8988T (cell line): ENCODE results near the gene TEDC1.
A peak's percentile ranks its signal among the peaks of the same experiment; 100 is the strongest.

Experiments
- DNase-seq: peaks from one replicate; pipeline ENCODE4 v3.0.0; 2011

TEDC1 gene

DNA sequence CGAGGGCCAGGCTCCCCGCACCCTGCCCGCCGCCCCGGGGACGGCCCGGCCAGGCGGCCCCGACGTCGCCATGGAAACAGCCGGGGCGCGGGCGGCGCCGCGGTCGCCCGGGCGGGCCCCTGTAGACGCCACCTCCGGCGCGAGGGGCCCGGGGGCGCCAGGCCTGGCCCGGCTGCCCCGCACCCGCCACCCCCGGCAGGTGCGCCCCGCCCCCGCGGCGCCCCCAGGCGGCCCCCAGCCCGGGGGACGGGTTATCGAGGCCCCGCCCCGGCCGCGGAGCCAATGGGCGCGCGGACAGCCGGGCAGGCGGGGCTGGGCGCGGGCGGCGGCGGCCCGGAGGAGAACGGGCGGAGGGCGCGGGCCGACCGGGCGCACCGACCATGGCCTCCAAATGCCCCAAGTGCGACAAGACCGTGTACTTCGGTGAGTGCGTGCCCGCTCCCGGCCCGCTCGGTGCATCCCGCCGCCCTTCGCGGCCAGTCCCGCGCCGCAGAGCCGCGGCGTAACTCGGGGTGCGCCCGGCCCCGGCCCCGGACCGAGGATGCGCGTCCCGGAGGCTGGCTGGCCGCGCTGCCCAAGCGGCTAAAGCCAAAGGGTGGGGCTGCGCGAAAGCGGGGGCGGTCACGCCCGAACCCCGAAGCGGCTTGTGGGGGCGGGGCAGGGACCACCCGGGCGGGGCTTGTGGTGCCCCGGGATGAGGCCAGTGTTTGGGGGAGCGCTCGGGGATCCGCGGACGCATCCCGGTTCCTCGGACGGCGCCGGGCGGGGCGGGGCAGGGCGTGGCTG lies 16.4 kb upstream of the TEDC1 start, which contains the start of gene CRIP2:
Gene CRIP2, plus strand, starts transcription at position 339 of the 786 bp plus-strand sequence. Its CDS starts 42 bp downstream, at position 381.
- peak; percentile 98 for DNase-seq

- DNase-seq, result no peak
Observed at GRCh38 chr14:105475269-105476096, 15.6 kb upstream of the TEDC1 start.

GRCh38 chr14:105476097-105476830 lies 14.8 kb upstream of the TEDC1 start:
- DNase-seq, result no peak

DNA sequence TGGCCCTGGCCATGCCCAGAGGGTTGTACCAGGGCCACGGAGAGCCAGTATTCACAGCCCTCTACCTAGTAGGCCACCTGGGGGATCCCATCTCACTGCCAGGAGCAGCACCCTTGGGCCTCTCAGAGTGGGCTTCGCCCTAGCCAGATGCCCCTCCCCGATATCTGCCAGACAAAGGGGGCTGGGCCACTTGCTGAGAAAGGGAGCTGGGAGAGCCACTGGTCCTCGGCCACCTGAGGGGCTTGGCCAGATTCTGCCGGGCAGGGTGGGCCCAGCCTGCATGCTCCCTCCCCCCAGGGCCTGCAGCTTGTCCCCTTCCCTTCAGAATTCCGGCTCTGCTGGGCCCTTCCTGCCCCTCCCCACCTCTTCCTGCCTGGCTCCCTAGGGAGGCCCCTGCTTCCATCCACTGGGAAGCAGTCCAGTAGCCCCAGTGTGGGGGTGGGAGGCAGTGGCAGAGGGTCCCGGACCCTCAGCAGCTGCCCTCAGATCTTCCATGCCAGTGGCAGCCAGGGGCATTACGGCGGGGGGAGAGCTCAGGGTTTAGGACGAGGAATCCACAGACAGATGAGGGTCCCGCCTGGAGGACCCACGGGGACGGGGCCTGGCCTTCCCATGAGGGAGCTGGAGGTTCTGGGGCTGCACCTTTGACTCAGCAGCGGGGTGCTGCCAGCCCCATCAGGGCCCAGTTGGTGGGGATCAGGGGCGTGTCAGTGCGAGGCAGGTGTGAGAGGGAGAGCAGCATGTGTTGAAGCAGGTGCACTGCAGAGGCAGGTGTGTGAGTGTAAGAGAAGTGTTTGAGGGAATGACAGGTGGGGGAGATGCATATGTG lies 14.0 kb upstream of the TEDC1 start:
- DNase-seq, result no peak

- no peak for DNase-seq
Observed at GRCh38 chr14:105477660-105478397, 13.2 kb upstream of the TEDC1 start.

GRCh38 chr14:105478398-105479251 lies 12.4 kb upstream of the TEDC1 start:
- no peak for DNase-seq

DNA sequence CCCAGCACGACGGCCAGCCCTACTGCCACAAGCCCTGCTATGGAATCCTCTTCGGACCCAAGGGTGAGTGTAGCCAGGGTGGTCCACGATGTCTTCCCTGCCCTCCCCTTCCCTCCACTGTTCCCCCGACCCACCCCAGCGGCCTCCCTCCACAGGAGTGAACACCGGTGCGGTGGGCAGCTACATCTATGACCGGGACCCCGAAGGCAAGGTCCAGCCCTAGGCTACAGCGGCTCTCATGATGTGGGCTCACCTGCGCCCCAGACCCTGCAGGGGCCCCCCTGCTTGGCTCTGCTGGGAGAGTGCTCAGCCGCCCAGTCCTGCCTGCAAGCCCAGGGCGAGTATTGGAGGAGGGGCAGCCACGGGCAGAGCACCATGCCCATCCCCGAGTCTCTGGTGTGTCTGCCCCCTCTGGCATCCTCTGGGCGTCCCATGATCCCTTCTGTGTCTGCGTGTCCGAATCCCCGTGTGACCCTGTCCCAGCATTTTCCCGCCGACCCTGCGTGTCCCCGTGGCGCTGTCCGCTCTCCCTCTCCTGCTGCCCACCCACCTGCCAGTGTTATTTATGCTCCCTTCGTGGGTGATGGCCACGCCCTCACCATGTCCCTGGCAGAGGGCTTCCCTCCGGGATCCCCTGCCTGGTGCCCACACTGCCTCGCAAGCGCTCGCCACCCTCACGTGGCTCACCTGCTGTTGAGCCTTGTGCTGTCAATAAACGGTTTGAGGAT lies 11.5 kb upstream of the TEDC1 start:
- DNase-seq, result no peak

DNA sequence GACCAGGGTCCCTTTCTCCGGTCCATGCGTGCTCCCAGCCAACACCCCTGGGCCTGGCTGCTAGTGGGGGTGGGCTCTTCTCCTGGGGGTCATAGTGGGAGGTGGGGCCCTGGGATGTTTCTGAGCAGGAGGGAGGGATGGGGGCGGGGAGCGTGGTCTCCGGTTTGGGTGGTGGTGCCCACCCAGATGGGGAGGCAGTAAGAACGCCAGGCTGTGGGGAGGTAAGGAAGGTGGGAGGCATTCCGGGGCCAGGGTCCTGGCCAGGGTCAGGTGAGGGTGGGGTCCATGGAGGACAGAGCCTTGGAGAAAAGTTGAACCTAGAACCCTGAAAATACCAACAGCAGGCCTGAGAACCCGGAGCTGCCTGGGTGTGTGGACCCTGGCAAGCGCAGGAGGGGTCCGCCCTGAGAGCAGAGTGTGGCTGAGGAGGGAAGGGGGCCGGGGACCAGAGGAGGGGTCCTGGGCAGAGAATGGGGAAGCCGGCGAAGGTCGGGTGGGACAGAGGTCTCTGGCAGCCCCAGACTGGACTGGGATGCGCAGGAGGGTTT lies 10.8 kb upstream of the TEDC1 start:
- no peak for DNase-seq

- peak; percentile 98 for DNase-seq
Observed at GRCh38 chr14:105480807-105481801, 9.9 kb upstream of the TEDC1 start.

DNA sequence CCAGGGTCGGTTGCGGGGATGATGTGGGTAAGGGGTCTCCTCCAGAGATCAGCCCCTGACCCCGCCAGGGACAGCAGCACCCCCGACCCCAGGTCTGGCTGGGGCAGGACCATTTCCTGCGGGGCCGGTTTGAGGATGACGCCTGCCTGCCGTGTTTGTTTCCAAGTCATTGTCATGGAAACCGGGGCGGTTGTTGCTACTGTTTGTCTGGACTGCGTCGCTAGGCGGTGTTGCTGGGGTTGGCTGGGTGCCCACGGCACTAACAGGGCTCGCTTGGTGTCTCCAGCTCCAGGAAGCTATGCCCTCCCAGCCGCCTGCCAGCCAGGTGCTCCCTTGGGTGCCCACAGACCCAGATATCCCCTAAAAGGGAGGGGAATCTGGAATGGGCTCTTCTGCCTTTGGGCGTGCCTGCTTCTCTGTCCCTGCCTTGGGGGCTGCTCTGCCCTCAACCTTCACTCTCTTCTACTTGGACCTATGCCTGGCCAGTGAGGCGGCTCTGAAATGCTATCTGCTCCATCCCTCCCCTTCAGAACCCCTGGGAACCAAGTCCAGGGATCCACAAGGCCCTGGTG lies 9.1 kb upstream of the TEDC1 start:
- DNase-seq, result peak; percentile 98

DNA sequence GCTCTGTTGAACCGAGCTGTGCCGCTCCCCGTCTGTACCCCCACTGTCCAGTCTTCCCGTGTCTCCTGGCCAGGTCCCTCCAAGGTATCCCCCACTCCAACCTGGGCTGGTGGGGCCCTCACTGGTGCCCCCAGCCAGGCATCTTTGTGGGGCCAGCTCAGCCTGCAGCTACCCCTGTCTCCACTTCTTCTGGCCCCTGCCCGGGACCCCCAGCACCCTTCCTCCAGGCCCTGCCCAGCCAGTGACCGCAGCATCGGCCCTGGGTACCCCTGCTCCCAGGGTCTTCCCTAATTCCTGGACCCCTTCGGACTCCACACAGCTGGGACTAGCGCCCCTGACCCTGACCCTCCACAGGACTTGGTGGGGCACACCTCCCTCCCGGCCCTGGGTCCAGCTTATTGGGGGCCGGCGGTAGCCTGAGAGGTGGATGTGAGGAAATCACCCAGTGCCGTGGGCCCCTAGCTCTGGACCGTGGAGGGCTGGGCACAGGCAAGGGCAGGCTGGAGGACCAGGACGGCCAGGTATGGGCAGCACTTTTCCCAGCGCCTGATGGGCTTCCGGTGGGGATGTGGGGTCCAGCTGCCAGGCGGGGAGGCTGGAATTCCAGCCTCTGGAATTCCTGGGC lies 8.4 kb upstream of the TEDC1 start:
- DNase-seq, result no peak

- no peak for DNase-seq
Observed at GRCh38 chr14:105483300-105484068, 7.6 kb upstream of the TEDC1 start.

GRCh38 chr14:105484069-105484996 lies 6.7 kb upstream of the TEDC1 start:
- no peak for DNase-seq

GRCh38 chr14:105484997-105485393 lies 6.1 kb upstream of the TEDC1 start:
- no peak for DNase-seq

DNA sequence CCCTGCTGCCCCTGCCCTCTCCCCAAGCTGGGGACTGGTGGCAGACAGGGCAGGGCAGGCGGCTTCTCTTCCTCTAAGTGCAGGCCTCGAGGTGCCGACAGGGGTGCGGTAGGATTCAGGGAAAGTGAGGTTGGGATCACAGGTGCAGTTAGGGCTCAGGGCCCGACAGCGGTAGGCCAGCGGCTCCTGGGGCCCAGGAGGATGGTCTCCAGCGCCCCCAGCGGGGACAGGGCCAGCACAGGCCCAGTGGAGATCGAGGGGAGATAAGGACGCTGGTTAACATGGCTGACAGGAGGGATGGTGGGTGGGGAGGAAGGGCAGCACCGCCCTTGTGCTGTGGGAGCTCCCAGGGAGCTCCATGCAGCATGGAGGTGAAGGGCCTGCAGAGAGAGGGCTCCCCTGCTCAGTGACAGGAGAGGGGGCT lies 5.3 kb upstream of the TEDC1 start:
- peak; percentile 92 for DNase-seq
